KOPT-K1 (cell line): Measurements from ENCODE around the gene TMEM184A.

ENCODE experiments used
- H3K27ac ChIP-seq: fragments of 200-600 bp; sonication (generic); 2 replicates; pipeline ENCODE4 v1.5.1; 2016; ENCODE audit warnings: antibody characterized with exemption, mild to moderate bottlenecking, low read depth, low read length; ENCODE audit not compliant: poor library complexity, severe bottlenecking
- H3K36me3 ChIP-seq: fragments of 200-600 bp; sonication (generic); 2 replicates; pipeline ENCODE4 v1.5.1; 2017; ENCODE audit warnings: antibody characterized with exemption, mild to moderate bottlenecking, low read length, moderate library complexity; ENCODE audit not compliant: insufficient read depth
- H3K9me3 ChIP-seq: fragments of 200-600 bp; sonication (generic); 2 replicates; pipeline ENCODE4 v1.5.1; 2017; ENCODE audit warnings: antibody characterized with exemption, low read length, mild to moderate bottlenecking; ENCODE audit not compliant: insufficient read depth, poor library complexity, severe bottlenecking

Gene TMEM184A

GRCh38 chr7:1494866-1495563 is 61.0 kb downstream of the TMEM184A start:
- H3K27ac ChIP-seq = no peak overlapping the region
- no peaks in the 10 kb centered on the region for H3K9me3 ChIP-seq
- peaks cover 100% of the 10 kb centered on the region for H3K36me3 ChIP-seq

- H3K27ac ChIP-seq = no peak overlapping the region
- no peaks in the 10 kb centered on the region for H3K9me3 ChIP-seq
- peaks cover 100% of the 10 kb centered on the region for H3K36me3 ChIP-seq
Observed at GRCh38 chr7:1494447-1494846, 61.6 kb downstream of the TMEM184A start.

GRCh38 chr7:1493571-1493970 is 62.4 kb downstream of the TMEM184A start:
- Histone ChIP-seq H3K9me3 (no peaks in the 10 kb centered on the region), H3K36me3 (peaks cover 100% of the 10 kb centered on the region), H3K27ac (no peak overlapping the region)

DNA sequence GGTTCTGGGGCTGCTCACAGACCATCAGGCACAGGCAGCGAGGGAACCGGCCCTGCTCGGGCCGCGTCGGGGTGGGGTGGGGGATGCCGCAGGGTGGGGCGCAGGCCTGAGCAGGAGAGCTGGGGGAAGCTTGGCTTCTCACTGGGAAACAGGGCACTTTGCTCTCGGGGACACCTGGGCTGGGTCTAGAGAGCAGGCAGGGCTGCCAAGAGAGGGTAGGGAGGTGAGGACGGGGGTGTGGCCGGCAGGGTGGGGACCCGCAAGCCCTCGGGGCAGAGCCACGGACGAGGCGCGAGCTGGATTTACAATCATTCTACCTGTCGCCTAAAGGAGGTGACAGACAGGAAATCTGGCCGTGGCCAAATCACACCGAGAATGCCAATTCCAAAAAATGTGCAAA is 62.9 kb downstream of the TMEM184A start:
- Histone ChIP-seq H3K36me3 (peaks cover 100% of the 10 kb centered on the region), H3K27ac (no peak overlapping the region), H3K9me3 (no peaks in the 10 kb centered on the region)

DNA sequence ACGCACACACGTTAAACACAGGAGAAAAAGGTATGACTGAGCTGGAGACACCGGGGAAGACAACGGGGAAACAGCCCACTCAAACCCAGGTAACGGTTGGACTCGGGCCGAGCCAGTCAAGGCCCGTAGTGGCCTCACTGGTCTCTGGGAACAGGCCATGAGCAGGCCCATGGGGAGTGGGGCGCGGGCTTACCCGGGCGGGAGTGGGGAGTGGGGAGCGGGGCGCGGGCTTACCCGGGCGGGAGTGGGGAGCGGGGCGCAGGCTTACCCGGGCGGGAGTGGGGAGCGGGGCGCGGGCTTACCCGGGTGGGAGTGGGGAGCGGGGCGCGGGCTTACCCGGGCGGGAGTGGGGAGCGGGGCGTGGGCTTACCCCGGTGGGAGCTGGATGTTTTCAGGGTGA is 63.4 kb downstream of the TMEM184A start:
- peaks cover 100% of the 10 kb centered on the region for H3K36me3 ChIP-seq
- H3K9me3 ChIP-seq = no peaks in the 10 kb centered on the region
- H3K27ac ChIP-seq = no peak overlapping the region
